Measurements from ENCODE around the gene SLC39A13.

DNA sequence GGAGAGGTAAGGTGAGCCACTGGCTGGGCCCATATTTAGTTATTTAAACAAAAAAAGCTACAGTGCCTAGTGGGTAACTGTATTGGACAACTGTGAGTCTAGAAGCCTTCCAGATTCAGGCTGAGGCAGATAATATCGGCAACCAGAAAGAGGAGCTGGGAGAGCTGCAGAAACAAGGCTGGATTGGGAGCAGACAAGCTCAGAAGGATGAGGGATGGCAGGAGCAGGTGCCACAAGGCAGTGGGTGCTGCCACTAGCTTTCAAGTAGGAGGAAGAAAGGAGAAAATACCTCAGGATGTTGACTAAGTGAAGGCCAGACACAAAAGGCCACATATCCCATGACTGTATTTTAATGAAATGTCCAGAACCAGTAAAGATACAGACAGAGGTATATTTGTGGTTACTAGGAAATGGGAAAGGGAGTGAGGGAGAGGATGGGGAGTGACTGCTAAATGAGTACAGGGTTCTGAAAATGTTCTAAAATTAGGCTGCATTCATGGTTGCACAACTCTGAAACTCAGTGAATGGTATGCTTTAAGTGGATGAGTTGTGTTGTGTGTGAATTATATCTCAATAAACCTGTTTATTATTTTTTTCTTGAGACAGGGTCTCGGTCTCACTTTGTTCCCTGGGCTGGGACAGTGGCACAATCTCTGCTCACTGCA lies 52.3 kb downstream of the SLC39A13 start:
- TF ChIP-seq CTCF (IDR thresholded peaks at IDR 0.05) (no peak), POLR2AphosphoS5 (IDR thresholded peaks at IDR 0.05; ENCODE audit: low read depth, low read length) (no peak), SIN3A (IDR thresholded peaks at IDR 0.05; ENCODE audit: borderline replicate concordance, insufficient read depth, low read depth, low read length) (no peak), TCF7L2 (IDR thresholded peaks at IDR 0.05; ENCODE audit: low read depth, low read length) (no peak)
